Measurements from ENCODE around the gene PRPS1.
"Not testable (repeated sequence)": the region's sequence is repeated elsewhere in the genome, so short reads cannot be mapped to it uniquely, and the experiment has no call there.

The PRPS1 gene

DNA sequence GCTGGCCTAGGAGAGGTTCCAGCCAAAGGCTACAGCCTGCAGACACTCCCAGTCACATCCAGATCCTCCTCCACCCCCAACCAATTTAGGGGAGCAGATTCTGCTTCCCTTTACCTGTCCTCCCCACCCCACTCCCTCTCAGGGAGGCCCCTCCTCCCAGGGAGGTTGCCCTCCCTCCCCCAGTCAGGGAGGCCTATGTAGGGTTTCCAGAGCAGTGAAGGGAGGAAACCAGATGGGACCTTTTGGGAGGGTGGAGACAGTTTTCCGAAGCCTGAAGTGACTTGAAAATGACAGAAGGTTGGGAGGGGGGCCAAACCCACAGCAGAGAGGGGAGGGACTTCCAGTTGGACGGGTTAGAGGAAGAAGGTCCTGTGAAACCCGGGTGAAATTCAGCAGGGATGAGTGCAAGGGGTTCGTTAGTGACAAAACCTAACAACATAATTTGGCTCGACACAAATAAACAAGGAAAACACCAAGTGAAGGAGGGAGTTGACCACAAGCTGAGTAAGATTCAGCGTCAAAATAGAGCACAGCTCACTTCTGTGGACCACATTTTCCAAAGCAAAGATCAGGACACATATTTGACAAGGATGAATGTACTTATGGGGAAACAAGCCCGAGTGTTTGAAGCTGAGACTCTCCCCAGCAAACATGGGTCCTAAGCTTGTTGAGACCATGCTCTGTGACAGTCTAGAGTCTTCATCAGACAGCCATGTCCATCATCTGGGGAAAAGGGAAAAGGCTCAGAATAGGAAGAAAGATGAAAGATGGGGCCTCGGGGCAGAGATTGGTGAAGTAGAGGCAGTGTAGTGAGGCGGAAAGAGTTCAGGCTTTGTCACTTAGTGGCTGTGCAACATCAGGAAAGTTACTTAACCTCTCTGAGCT lies 46.4 kb downstream of the PRPS1 start:
- no peak for DNase-seq (ENCODE audit: low spot score)

DNA sequence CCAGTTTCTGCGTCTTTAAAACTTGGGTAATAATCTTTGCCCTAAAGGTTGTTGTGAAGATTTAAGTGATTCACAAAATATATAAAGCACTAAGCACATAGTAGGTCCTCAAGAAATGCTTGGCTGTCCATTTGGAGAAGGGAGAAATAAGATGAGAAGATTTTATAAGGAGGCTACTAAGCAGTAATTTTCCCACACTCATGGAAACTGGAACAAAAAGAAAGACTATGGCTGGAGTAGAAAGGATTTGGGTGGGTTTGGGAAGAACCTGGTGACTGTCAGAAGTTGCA lies 47.0 kb downstream of the PRPS1 start:
- DNase-seq (ENCODE audit: low spot score), result no peak

DNA sequence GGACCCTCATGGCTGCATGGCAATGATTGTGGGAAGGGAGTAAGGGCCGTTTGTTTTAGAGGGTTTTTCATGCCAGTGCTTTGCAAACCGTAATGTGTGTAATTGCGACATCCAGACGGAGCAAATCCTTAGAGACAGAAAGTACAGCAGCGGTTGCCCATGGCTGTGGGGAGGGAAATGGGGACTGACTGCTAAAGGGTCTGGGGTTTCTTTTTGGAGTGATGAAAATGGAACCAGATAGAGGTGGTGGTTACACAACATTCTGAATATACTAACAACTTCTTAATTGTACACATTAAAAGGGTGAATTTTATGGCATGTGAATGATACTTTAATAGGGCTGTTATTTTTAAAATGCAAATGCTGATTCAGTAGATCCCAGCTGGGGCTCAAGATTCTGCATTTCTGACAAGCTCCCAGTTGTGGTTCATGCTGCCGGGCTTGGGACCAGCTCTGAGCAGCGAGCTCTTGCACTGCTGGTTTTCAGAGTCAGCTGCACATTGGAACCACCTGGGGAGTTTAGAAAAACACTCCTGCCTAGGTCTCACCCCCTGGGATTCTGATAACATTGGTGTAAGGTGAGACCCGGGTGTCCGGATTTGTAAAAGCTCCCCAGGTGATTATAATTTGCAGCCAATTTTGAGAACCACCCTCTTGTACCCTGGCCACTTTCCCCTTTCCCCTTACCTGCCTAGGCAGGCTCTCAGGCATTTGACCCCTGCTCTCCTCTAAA lies 47.7 kb downstream of the PRPS1 start:
- no peak for DNase-seq (ENCODE audit: low spot score)

DNA sequence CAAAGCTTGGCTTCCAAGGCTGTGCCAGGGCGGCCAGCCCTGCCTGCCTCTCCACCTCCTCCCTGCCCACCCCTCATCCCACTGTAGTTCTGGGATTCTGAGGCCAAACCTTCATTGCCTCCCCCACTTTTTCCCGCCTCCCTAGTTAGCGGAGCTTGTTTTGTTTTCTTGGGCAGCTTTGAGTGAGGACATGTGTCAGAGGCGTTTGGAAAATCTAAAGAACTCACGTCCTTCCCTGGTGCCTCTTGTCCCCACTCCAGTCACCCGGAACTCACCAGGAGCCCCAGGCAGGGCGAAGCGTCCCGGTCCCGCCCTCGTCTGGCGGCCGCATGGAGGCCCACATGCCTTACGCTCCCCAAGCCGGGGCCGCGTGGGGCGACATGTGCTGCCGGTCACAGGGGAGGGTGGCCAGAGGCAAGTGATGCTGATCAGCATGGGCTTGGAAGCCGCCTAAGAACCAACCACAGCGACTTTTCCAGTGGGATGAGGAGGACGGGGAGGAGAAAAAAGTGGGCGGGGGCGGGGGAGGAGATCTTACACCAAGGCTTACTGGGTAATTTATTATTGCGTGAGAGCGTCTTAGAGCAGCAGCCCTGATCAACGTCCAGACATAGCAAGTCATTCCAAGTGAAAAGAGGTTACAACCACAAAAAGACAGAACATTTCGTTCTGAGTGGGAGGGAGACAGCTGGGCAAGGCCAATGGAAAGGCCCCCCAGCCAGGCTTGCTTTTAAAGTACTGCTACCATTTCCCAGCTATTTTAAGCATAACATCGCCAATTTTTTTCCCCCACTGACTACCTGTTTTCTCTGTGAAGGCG lies 48.5 kb downstream of the PRPS1 start:
- peak; percentile 51 for DNase-seq (ENCODE audit: low spot score)

DNA sequence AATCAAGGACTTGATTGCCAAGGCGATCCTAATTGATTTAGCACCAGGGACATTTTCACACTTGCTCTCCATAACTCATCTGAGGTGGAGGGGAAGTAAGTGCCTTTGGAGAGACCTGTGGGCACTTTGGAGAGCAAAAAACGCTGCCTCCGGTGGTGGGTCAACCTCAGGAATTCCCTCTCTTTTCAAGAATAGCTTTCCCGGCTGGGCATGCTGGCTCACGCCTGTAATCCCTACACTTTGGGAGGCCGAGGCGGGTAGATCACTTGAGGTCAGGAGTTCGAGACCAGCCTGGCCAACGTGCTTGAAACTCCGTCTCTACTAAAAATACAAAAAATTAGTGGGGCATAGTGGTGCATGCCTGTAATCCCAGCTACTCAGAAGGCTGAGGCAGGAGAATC lies 49.2 kb downstream of the PRPS1 start:
- DNase-seq (ENCODE audit: low spot score), result no peak

DNA sequence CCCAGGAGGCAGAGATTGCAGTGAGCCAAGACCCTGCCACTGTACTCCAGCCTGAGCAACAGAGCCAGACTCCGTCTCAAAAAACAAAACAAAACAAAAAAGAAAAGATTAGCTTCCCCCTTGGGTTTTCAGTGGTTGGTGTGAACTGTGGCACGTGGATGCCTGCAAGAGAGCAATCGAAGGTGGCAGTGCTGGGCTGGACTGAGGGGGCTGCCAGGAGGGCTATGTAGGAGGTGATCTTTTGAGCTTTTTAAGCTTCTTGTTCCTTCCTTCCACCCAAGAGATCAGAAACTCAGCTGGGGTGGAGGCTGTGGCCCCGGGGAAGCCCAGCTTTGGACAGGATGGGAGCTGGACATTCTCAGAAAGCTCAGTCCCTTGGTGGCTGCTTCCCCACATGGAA lies 49.6 kb downstream of the PRPS1 start:
- no peak for DNase-seq (ENCODE audit: low spot score)

DNA sequence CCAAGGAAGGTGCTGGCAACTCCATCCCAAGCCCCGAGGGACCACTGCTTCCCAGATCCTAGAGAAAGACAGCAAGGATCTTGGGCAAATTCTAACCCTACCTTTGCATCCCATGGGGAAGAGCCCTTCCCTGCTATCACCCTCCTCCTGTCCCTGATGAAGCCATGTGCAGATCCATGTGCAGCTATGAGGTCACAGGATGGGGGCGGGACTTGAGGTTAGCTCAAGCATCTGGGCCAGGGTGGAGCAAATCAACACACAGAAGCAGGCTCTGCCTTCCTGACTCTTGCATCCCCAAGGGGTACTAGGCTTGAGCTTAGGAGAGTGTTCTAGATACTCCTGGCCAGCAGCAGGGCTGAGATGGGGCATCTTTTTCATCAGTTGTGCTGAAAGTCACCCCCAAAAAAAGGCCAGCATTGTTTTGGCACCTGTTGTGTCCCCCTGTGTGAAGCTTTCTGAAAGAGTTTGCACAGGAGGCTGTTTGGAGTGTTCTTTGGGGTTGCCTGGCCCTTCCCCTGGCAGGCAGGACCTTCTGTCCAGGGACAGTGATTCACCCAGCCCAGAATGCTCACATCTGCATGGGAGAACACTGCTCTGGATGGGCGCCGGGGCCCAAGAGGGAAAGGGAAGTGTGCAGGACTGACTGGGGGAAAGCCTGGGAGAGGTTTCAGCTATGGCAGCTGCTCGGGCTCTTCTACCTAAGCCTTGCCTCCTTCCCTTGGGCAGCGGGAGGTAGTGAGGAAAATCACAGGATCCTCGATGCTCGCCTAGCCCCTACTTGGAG lies 50.8 kb downstream of the PRPS1 start:
- DNase-seq (ENCODE audit: low spot score), result peak; percentile 26

DNA sequence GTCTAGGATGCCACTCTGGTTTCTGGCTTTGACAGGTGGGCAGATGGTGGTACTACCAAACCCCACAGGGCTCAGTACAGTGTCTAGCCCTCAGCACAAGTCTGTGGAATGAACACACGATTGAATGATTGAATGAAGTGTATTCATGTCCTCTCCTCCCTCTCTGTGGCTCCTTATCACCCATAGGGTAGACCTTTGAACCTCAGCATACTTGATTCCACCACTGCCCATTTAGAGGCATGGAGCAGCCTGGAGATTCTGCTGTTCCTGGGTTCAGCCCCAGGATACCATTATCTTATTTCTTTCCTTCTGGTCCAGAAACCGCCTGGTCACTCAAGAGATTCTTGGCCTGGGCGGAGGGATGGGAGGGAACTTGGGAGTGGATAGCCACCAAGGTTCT lies 53.9 kb downstream of the PRPS1 start:
- no peak for DNase-seq (ENCODE audit: low spot score)

DNA sequence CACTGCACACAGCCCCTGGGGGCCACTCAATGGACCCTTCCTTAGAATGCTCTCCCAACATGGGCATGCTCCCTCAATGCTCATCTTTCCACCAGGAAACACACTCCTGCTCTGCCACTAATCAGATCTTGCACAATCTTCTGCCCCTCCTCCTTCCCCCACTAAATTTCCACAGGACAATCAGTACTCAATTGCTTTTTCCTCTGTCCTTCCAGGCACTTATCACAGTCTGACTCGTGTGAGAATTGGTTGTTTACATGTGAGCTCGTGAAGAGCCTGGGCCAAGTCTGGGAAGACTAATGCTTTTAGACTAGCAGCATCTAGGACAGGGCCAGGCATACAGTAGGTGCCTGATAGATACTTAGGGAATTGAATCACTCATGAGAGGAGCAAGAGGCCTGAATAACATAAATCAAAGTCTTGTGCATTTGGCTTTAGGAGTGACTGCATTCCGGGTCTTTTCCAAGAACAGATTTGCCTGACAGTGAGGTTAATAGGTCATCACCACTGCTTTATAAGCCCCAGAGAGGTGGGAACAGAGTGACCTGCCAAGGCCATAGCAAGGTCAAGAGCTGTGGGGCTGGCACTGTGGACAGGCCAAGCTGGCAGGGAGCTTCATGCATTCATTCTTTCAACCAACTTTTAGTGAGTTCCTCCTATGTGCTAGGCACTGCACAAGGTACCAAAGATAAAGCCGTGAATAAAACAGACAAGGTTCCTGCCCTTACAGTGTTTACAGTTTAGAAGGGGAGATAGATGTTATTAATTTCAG lies 55.0 kb downstream of the PRPS1 start:
- DNase-seq (ENCODE audit: low spot score), result no peak

DNA sequence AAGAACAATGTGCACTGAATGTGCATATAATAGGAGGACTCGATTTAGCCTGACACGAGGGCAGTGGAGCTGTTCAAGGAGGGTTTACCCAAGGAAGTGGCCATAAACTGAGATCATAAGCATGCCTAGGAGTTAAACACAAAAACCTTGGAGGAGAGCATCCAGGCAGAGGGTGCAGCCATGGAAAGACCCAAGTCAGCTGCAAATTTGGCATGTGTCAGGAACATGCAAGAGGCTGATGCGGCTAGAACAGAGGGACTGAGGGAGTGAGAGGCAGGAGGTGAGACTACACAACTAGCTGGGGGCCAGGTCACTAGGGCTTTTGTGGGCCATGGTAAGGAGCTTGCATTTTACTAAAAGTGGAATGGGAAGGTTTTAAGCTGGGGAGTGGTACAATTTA lies 55.6 kb downstream of the PRPS1 start:
- no peak for DNase-seq (ENCODE audit: low spot score)

DNA sequence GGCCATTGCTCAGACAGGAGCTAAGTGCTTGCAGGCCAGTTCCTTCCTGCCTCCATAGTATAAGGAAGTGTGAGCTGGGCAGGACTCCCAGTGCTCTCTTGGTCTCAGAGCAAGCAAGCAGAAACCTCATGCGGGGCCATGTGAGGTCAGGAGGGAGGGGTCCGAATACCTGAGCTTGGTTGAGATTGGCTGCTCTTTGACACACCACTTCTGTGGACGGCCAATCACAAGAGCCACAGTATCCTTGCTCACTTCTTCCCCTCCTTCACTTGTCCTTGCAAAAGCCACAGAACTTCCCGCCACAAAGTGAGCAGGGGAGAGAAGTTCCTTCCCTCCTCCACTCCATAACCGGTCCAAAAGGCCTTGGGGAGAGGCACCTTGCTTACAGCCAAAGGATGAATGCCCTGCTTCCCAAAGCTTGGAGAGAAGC lies 56.7 kb downstream of the PRPS1 start:
- DNase-seq (ENCODE audit: low spot score), result no peak

DNA sequence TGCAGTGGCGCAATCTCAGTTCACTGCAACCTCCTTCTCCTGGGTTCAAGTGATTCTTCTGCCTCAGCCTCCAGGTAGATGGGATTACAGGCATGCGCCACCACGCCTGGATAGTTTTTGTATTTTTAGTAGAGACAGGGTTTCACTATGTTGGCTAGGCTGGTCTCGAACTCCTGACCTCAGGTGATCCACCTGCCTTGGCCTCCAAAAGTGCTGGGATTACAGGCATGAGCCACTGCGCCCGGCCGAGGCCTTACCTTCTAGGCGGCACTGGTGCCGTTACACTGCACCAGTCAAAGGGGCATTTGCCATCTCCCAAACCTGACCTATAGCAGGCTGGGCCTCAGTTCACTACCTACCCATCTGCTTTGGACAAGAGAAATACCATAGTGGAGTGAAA lies 57.3 kb downstream of the PRPS1 start:
- not testable (repeated sequence) for DNase-seq (ENCODE audit: low spot score)

DNA sequence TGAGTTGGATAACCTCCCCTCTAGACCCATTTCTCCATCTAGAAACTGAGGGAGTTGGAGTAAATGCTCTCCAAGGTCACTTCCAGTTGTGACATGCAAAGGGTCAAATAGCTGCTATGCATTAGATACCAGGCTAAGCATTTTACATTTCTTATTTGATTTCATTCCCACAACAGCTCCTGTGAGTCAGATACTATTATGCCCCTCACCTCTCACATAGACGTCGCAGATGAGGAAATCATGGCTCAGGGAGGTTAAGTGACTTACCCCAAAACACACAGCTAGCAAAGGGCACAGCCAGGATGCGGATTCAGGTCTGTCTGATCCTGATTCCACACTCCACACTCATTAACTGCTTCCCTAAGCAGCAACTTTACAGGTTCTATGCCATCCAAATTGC lies 57.7 kb downstream of the PRPS1 start:
- DNase-seq (ENCODE audit: low spot score), result no peak

DNA sequence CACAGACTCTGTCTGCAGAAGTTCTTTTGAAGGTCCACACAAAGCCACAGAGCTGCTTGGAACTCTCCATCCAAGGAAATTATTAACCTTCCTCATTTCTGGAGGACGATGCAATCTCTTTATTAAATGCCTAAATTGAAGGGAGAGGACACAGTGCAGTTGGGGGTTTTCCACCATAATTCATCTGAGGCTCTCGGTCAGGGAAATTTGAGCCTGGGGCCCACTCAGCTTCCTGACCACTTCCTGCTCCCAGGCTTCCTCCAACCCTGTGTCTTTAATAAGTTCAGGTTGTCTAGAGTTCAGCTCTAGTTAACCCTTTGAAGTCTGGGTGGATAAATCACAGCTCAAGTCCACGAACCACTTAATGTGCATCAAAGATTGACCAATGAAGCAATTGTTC lies 58.5 kb downstream of the PRPS1 start:
- no peak for DNase-seq (ENCODE audit: low spot score)

DNA sequence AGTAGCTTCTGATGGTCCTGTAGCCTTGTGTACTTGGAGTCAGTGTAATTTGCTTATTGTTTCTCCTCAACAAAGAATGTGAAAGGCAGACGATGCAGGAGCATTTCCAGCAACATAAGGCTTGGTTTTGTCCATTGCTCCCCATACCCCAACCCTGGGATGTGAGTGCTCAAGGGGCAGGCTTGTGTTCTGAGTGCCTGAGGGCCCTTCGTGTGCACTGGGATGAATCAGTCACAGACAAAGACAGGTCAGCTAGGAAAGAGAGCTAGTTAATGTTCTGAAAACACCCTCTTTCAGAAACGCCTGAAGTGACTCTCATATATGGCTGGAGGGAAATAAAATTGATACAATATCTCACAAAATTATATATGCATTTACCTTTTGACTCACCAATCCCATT lies 59.1 kb downstream of the PRPS1 start:
- no peak for DNase-seq (ENCODE audit: low spot score)

DNA sequence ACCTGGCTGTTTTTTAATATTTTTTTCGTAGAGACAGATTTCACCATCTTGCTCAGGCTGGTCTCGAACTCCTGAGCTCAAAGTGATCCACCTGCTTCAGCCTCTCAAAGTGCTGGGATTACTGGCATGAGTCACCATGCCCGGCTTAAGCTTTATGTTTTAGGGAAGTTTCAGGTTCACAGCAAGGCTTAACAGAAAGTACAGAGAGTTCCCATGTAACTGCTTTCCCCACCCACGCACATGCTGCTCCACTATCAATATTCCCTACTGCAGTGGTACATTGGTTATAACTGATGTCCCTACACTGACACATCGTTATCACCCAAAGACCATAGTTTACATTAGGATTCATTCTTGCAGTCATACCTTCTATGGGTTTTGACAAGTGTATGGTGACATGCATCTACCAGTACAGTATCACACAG lies 62.7 kb downstream of the PRPS1 start:
- DNase-seq (ENCODE audit: low spot score), result no peak

DNA sequence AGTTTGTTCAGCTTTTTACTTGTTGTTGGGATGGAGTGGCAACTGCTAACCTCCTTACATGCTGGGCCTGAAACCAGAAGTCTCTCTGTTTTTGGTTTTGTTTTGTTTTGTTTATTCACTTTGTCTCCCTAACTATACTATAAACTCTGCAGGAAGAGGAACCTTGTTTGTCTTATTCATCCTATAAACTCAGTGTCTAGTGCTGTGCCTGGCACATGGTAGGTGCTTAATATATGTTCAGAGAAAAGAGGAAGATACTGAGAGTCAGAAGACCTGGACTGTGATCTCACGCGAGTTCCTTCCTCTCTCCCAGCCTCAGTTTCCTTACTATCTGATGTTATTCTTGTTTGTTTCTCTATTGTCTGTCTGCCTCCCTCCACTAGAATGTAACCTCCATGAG lies 71.3 kb downstream of the PRPS1 start:
- no peak for DNase-seq (ENCODE audit: low spot score)

DNA sequence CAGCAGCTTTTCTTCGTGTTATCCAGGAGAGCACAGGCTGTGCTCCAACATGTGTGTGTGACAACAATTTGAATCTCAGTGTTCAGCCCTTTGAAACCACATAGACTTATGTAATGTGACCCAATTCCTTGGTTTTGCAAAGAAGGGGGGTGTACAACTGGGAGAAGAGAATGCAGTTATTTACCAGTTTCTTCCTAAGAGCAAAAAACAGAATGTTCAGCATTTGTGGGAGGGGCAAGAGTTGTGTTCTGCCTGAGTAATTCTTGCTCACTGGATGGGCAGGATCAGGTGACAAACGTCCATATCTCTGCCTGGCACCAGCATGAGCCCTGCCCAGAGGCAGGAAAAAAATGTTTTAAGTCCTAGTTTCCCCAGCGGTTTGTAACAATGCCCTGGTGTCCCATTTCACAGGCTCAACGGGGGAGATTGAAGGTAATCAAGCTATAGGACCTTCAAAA lies 72.0 kb downstream of the PRPS1 start:
- no peak for DNase-seq (ENCODE audit: low spot score)

Measured in hepatic stellate cell (primary cell).